Esophagus muscularis mucosa (tissue), 4 donors: ENCODE results near the gene USP34. TPM values are rescaled to one million over a fixed set of nuclear protein-coding genes. Genes with fewer than 3 reads are reported as not detected.

Experiments
- DNase-seq: peaks from one replicate; pipeline ENCODE4 v3.0.0-alpha.2; 2017; ENCODE audit errors: extremely low spot score
- H3K27ac ChIP-seq, 4 donors: fragments of 200-600 bp; sonication (generic); replicated peaks in 1 of 4; 1 replicate in 3 of 4; 2 replicates in 1 of 4; pipeline ENCODE4 v1.5.1; 2016 to 2019; ENCODE audit warnings: mild to moderate bottlenecking in 1 of 4
- H3K27me3 ChIP-seq, 4 donors: fragments of 200-600 bp; sonication (generic); one replicate each; pipeline versions ENCODE4 v1.5.1 to v1.6.0; 2016 to 2019
- H3K36me3 ChIP-seq, 4 donors: fragments of 200-600 bp; sonication (generic); one replicate each; pipeline ENCODE4 v1.5.1; 2016 to 2019
- H3K4me1 ChIP-seq, 4 donors: fragments of 200-600 bp; sonication (generic); one replicate each; pipeline ENCODE4 v1.5.1; 2016 to 2019
- H3K4me3 ChIP-seq, 4 donors: fragments of 200-600 bp; sonication (generic); 1 replicate in 2 of 4; 2 replicates in 2 of 4; pipeline ENCODE4 v1.5.1; 2016 to 2019; ENCODE audit warnings: mild to moderate bottlenecking in 4 of 4, moderate library complexity in 1 of 4
- H3K9me3 ChIP-seq, 4 donors: fragments of 200-600 bp; sonication (generic); 1 replicate in 3 of 4; 2 replicates in 1 of 4; pipeline ENCODE4 v1.5.1; 2016 to 2019
- EP300 ChIP-seq: sonication (generic); formaldehyde crosslinking; IDR thresholded peaks from one replicate; pipeline ENCODE4 v1.6.1; 2017; ENCODE audit warnings: antibody characterized with exemption
- POLR2A ChIP-seq: fragments of 450-650 bp; IDR thresholded peaks from one replicate; pipeline ENCODE4 v1.6.1; 2017; ENCODE audit warnings: antibody characterized with exemption, moderate library complexity, mild to moderate bottlenecking, low read depth
- POLR2AphosphoS5 ChIP-seq, 2 donors: sonication (generic); formaldehyde crosslinking; IDR thresholded peaks; one replicate each; pipeline ENCODE4 v1.6.1; 2017; ENCODE audit warnings: antibody characterized with exemption in 2 of 2
- WGBS: methylation state at CpG from one replicate; pipeline ENCODE4 v1.1.5; 2018; 5-methylcytosine and 5-hydroxymethylcytosine counted together
- intact Hi-C: fragments of 100-400 bp; cut with DNase I; formaldehyde crosslinking; loops from one replicate; pipeline ENCODE4 v1.15.1; 2023
- total RNA-seq, 4 donors: library from RNA; depleted of rRNA; stranded (reverse); fragments of >200 nt; gene quantifications; one replicate each; pipeline versions ENCODE4 v1.1.0 to v1.2.1, GENCODE V29; 2016
- TF ChIP-seq, protein P1 (sequence below), 3 experiments: fragments of 200-600 bp in 2 of 3; fragments of 450-650 bp in 1 of 3; sonication (generic) in 2 of 3; IDR thresholded peaks; one replicate each; pipeline ENCODE4 v1.5.1; 2017 to 2019; ENCODE audit warnings: antibody characterized with exemption in 3 of 3, mild to moderate bottlenecking in 2 of 3, moderate library complexity in 1 of 3

The USP34 gene
- total RNA-seq, 4 donors from 2014 or later = 124 to 137 (median 129) TPM

DNA sequence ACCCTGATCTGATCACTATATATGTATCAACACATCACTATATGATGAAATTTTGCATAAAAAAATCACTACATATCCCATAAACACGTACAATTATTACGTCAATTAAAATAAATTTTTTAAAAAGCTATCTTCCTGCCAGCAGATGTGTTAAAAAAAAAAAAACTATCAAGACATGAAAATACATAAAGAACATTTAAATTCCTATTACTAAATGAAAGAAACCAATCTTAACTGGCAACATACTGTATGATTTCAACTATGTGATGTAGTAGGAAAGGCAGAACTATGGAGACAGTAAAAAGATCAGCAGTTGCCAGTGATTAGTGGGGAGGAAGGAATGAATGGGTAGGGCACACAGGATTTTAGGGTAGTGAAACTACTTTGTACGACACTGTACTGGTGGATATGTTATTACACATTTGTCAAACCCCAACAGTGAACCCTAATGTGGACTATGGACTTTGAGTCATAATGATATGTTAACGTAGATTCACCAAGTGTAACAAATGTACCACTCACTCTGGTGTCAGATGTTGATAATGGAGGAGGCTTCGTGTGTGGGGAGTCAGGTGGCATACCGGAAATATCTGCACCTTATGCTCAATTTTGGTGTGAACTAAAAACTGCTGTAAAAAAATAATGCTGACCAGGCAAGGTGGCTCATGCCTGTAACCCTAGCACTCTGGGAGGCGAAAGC is 27.4 kb downstream of the USP34 start:
- Histone ChIP-seq H3K9me3 (no peaks in the 10 kb centered on the region), H3K4me3 (no peak overlapping the region), H3K27ac (no peak overlapping the region), H3K4me1 (peaks cover 25 to 46% (median 37%) of the 10 kb centered on the region in 4 donors), H3K27me3 (no peaks in the 10 kb centered on the region), H3K36me3 (no peaks in the 10 kb centered on the region)
- WGBS = 92% methylated on average over 7 of the region's 7 CpGs
- TF ChIP-seq POLR2A (no peak), POLR2AphosphoS5 (IDR thresholded peaks at IDR 0.05) (no peak), EP300 (no peak)
- TF ChIP-seq, protein P1, sequence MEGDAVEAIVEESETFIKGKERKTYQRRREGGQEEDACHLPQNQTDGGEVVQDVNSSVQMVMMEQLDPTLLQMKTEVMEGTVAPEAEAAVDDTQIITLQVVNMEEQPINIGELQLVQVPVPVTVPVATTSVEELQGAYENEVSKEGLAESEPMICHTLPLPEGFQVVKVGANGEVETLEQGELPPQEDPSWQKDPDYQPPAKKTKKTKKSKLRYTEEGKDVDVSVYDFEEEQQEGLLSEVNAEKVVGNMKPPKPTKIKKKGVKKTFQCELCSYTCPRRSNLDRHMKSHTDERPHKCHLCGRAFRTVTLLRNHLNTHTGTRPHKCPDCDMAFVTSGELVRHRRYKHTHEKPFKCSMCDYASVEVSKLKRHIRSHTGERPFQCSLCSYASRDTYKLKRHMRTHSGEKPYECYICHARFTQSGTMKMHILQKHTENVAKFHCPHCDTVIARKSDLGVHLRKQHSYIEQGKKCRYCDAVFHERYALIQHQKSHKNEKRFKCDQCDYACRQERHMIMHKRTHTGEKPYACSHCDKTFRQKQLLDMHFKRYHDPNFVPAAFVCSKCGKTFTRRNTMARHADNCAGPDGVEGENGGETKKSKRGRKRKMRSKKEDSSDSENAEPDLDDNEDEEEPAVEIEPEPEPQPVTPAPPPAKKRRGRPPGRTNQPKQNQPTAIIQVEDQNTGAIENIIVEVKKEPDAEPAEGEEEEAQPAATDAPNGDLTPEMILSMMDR (IDR thresholded peaks at IDR 0.05) = no peak
- intact Hi-C loops = no loop called here
- DNase-seq = no peak

DNA sequence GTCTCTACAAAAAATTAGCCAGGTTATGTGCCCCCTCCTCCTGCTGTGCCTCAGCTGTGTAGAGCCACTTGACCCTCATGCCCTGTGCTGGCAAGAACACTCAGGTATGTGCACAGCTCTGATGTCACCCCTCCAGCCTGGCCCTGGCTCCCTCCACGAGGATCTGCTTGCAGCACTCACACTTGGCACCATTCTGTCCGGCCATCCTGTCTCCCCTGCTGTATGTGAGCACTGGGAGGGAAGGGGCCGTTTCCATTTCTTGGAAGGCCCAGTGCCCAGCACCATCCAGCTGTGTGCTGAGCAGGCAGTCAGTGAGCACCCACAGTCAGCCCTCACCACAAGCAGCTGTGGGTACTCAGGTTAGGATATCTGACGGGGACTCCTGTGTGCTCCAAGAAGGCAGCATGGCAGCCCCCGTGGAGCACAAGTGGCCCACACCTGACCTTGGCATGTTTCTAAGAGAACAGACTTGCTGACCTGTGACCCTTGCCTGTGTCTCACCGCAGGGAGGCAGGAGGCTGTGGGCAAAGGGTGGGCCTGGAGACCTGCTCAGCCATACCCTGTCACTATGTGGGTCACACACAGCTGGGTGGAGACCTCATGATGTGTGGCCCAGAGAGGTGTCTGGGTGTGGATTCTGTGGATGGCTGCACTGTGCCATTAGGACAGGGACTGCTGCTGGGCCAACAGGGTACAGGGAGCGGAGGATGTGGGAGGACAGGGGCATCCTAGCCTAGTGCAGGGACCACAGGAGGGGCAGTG is 31.5 kb downstream of the USP34 start:
- TF ChIP-seq EP300 = no peak
- no peak for TF ChIP-seq POLR2AphosphoS5 (IDR thresholded peaks at IDR 0.05)
- TF ChIP-seq, protein P1 (IDR thresholded peaks at IDR 0.05) = no peak
- TF ChIP-seq POLR2A = no peak
- intact Hi-C loops = no loop called here
- Histone ChIP-seq H3K4me3 (no peak overlapping the region), H3K27ac (no peak overlapping the region), H3K36me3 (no peaks in the 10 kb centered on the region), H3K9me3 (peaks cover 0 to 7% (median 2%) of the 10 kb centered on the region in 4 donors), H3K27me3 (no peaks in the 10 kb centered on the region), H3K4me1 (peaks cover 30 to 60% (median 45%) of the 10 kb centered on the region in 4 donors)
- WGBS = no CpG with 5 or more reads among the region's 7 CpGs
- DNase-seq = peak; percentile 87

DNA sequence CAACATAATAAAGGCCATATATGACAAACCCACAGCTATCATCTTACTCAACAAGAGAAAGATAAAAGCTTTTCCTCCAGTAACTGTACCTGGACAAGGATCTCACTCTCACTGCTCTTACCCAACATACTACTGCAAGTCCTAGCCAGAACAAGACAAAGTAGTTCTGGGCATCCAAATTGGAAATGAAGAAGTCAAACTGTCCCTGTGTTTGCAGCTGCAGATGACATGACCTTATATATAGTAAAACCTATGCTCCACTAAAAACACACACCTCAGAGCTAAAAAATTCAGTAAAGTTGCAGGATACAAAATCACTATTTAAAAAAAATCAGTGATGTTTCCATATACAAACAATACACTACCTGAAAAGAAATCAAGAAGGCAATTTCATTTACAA is 32.2 kb downstream of the USP34 start:
- Histone ChIP-seq H3K4me3 (no peak overlapping the region), H3K9me3 (peaks cover 0 to 7% (median 2%) of the 10 kb centered on the region in 4 donors), H3K27ac (no peak overlapping the region), H3K4me1 (peaks cover 37 to 63% (median 53%) of the 10 kb centered on the region in 4 donors), H3K27me3 (no peaks in the 10 kb centered on the region), H3K36me3 (no peaks in the 10 kb centered on the region)
- peak; percentile 14 for DNase-seq
- TF ChIP-seq EP300 (no peak), POLR2A (no peak), POLR2AphosphoS5 (IDR thresholded peaks at IDR 0.05) (no peak)
- TF ChIP-seq, protein P1 (IDR thresholded peaks at IDR 0.05) = no peak
- intact Hi-C loops = no loop called here

DNA sequence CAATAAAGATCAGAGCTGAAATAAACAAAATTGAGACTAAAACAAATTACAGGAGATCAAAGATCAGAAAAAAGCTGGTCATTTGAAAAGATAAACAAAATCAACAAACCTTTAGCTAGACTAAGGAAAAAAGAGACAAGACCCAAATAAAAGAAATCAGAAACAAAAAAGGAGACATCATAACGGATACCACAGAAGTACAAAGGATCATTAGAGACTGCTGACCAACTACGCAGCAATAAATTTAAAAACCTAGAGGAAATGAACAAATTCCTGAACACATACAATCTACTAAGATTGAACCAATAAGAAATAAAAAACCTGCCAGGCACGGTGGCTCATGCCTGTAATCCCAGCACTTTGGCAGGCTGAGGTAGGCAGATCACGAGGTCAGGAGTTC is 33.7 kb downstream of the USP34 start:
- Histone ChIP-seq H3K4me3 (no peak overlapping the region), H3K27ac (no peak overlapping the region), H3K4me1 (peaks cover 45 to 68% (median 57%) of the 10 kb centered on the region in 4 donors), H3K27me3 (no peaks in the 10 kb centered on the region), H3K9me3 (peaks cover 0 to 7% (median 2%) of the 10 kb centered on the region in 4 donors), H3K36me3 (no peaks in the 10 kb centered on the region)
- TF ChIP-seq POLR2A (no peak), POLR2AphosphoS5 (IDR thresholded peaks at IDR 0.05) (no peak), EP300 (no peak)
- TF ChIP-seq, protein P1 (IDR thresholded peaks at IDR 0.05) = no peak
- 96% methylated on average over 4 of the region's 4 CpGs for WGBS
- intact Hi-C loops = no loop called here
- peak; percentile 14 for DNase-seq
